ENCODE data around the gene UBE2L6. TPM values are rescaled to one million over a fixed set of nuclear protein-coding genes. Genes with fewer than 3 reads are reported as not detected.

The UBE2L6 gene
- polyA plus RNA-seq (2011; rRNA removed), result 63.8 and 76.8 TPM in 2 replicates
- polyA minus RNA-seq (2011; rRNA and poly(A)+ RNA removed), result 97.8 and 121 TPM in 2 replicates

DNA sequence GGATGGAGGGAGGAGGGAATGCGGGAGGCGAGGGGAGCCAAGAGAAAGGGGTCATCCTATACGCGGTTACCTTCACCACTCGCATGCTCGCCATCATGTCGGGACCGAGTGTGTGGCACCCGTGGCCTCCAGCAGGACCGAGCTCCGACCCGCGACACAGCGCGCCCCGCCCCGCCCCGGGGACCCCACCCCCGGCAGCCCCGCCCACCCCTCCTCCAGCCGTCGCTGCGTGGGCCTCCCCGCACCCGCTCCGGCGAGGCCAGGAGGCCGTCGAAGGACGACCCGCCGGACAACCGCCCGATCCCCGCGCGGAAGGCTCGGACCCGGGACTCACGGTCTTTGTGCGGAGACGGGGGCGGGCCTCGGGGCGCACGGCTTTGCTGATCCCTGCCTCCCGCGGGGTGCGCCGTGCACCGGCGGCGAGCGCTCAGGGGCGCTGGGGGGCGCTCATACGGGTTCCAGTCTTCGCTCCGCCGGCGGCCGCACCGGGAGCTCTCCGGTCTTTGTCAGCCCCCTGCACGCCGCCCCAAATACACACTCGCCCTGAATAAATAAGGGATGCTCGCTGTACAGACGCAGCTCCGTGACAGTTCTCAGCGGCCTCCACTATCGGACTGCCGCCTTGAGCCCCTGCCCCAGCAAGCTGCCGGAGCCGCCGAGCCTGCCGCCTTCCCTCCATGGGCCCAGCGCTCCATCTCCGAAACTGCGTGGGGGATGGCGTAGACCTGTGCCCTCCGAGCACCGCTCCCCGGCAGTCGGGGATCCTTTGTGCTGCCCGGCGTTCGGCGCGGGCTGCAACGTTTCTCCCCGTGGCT, at the start of gene UBE2L6:
TSS of gene UBE2L6 (minus strand) at position 158 of the 815 bp plus-strand sequence. CDS start at position 97, 61 bp downstream.
- Histone ChIP-seq H3K27ac (ENCODE audit: low read depth, low read length) (peak within 1 kb of the TSS; percentile 75), H3K27me3 (ENCODE audit: control insufficient read depth, insufficient read depth, low read length) (no peaks in the 10 kb centered on the region), H3K9me3 (ENCODE audit: control insufficient read depth, insufficient read depth, low read length) (no peaks in the 10 kb centered on the region; the same call in 1 of the 2 replicates), H3K4me3 (ENCODE audit: low read depth, low read length) (peak within 1 kb of the TSS; percentile 96)
- no peak for DNase-seq (ENCODE audit: low read depth, low spot score)
- TF ChIP-seq, protein P1, sequence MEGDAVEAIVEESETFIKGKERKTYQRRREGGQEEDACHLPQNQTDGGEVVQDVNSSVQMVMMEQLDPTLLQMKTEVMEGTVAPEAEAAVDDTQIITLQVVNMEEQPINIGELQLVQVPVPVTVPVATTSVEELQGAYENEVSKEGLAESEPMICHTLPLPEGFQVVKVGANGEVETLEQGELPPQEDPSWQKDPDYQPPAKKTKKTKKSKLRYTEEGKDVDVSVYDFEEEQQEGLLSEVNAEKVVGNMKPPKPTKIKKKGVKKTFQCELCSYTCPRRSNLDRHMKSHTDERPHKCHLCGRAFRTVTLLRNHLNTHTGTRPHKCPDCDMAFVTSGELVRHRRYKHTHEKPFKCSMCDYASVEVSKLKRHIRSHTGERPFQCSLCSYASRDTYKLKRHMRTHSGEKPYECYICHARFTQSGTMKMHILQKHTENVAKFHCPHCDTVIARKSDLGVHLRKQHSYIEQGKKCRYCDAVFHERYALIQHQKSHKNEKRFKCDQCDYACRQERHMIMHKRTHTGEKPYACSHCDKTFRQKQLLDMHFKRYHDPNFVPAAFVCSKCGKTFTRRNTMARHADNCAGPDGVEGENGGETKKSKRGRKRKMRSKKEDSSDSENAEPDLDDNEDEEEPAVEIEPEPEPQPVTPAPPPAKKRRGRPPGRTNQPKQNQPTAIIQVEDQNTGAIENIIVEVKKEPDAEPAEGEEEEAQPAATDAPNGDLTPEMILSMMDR (IDR thresholded peaks at IDR 0.05; ENCODE audit: low read depth, low read length), result no peak
- POLR2A ChIA-PET, result interaction anchor here (0.6 to 2.1 kb wide), 5 partner anchors 72 to 80 kb away, joined by 3 to 11 read pairs (median 5); no protein-coding TSS in a partner anchor
- CTCF ChIA-PET, result interaction anchor here (0.6 to 7.5 kb wide), 31 partner anchors 9 to 956 kb away, joined by 3 to 227 read pairs (median 4); partner anchors contain the start of genes CLP1 and SERPING1

DNA sequence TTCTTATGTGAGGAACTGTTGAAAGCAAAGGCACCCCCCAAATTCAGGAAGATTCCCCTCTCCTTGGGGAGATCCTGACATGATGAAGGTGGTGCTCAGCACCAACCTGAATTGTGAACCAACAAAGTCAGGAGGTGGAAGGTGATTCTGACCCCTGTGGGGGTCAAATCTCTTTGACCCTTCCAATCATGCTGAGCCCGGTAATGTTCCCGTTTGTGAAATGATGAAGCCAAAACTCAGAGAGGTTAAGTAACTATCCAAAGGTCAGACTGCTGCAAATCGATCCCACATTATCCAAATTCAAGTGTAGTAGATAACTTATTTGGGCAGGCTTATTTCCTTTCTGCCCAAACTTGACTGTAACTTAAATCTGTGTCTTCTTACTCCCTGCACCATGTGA, 49.1 kb upstream of the UBE2L6 start:
- Histone ChIP-seq H3K27me3 (ENCODE audit: control insufficient read depth, insufficient read depth, low read length) (peaks cover 8% of the 10 kb centered on the region), H3K27ac (ENCODE audit: low read depth, low read length) (no peak overlapping the region), H3K9me3 (ENCODE audit: control insufficient read depth, insufficient read depth, low read length) (peaks cover 6% of the 10 kb centered on the region), H3K4me3 (ENCODE audit: low read depth, low read length) (no peak overlapping the region)
- ChIA-PET POLR2A (interaction anchor here (0.5 to 0.7 kb wide), 2 partner anchors 77 to 117 kb away, joined by 3 to 5 read pairs; no protein-coding TSS in a partner anchor), CTCF (interaction anchor here (0.5 kb wide), 1 partner anchor 15 kb away, joined by 5 read pairs; no protein-coding TSS in a partner anchor)
- DNase-seq (ENCODE audit: low read depth, low spot score), result no peak
- TF ChIP-seq, protein P1 (IDR thresholded peaks at IDR 0.05; ENCODE audit: low read depth, low read length), result no peak

DNA sequence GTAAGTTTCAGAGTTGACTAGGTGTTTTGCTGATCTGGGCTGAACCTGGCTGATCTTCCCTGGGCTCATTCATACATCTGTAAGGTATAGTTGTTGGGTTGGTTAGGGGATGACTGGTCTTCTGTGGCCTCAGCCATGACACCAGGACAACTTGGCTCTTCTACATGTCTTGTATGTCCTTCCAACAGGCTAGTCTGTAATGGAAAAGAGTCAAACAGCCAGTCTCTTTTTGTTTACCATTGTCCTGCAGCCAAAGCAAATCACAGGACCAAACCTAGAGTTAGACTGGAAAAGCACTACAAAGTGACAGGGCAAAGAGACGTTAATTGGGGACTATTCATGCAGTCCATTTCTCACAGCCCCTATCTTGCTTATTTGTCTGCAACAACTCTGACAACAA, 47.8 kb upstream of the UBE2L6 start:
- POLR2A ChIA-PET, result no interaction called here
- CTCF ChIA-PET, result no interaction called here
- TF ChIP-seq, protein P1 (IDR thresholded peaks at IDR 0.05; ENCODE audit: low read depth, low read length), result no peak

DNA sequence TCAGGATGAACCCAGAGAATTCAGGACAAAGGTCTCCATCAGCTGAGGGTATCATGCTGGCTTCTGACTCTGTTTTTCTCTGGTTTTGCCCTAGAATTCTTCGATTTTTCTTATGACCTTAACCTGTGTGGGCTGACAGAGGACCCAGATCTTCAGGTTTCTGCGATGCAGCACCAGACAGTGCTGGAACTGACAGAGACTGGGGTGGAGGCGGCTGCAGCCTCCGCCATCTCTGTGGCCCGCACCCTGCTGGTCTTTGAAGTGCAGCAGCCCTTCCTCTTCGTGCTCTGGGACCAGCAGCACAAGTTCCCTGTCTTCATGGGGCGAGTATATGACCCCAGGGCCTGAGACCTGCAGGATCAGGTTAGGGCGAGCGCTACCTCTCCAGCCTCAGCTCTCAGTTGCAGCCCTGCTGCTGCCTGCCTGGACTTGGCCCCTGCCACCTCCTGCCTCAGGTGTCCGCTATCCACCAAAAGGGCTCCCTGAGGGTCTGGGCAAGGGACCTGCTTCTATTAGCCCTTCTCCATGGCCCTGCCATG, 46.8 kb upstream of the UBE2L6 start:
- TF ChIP-seq, protein P1 (IDR thresholded peaks at IDR 0.05; ENCODE audit: low read depth, low read length), result no peak
- H3K27ac ChIP-seq (ENCODE audit: low read depth, low read length), result no peak overlapping the region
- H3K4me3 ChIP-seq (ENCODE audit: low read depth, low read length), result no peak overlapping the region
- no peak for DNase-seq (ENCODE audit: low read depth, low spot score)
- H3K27me3 ChIP-seq (ENCODE audit: control insufficient read depth, insufficient read depth, low read length), result peaks cover 11% of the 10 kb centered on the region
- POLR2A ChIA-PET, result no interaction called here
- H3K9me3 ChIP-seq (ENCODE audit: control insufficient read depth, insufficient read depth, low read length), result peaks cover 2% of the 10 kb centered on the region; the same call in 1 of the 2 replicates
- CTCF ChIA-PET, result no interaction called here

More for the DNA sequence above, 47.8 kb upstream of the UBE2L6 start:
- Histone ChIP-seq H3K9me3 (ENCODE audit: control insufficient read depth, insufficient read depth, low read length) (peaks cover 6% of the 10 kb centered on the region), H3K27ac (ENCODE audit: low read depth, low read length) (no peak overlapping the region), H3K4me3 (ENCODE audit: low read depth, low read length) (no peak overlapping the region), H3K27me3 (ENCODE audit: control insufficient read depth, insufficient read depth, low read length) (peaks cover 11% of the 10 kb centered on the region)
- no peak for DNase-seq (ENCODE audit: low read depth, low spot score)

DNA sequence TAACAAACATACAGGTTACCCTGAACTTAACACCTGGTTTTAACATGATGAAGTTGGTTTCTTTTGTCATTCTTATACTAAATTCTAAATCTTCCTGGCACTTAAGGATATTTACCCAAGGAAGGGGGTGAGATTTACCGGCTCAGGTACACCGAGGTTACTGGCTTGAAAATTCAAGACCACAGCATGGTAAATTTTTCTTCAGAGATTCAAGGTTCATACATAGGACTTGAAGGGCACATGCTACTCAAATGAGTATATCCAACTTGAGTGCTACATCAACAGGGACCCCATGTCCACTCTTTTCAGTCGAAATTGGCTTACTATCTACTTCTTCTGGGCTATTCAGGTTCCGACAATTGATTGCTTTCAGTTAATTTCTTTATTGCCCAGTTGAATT, 42.7 kb upstream of the UBE2L6 start:
- CTCF ChIA-PET, result no interaction called here
- H3K4me3 ChIP-seq (ENCODE audit: low read depth, low read length), result no peak overlapping the region
- H3K27me3 ChIP-seq (ENCODE audit: control insufficient read depth, insufficient read depth, low read length), result peaks cover 12% of the 10 kb centered on the region
- H3K27ac ChIP-seq (ENCODE audit: low read depth, low read length), result no peak overlapping the region
- H3K9me3 ChIP-seq (ENCODE audit: control insufficient read depth, insufficient read depth, low read length), result no peaks in the 10 kb centered on the region
- no peak for DNase-seq (ENCODE audit: low read depth, low spot score)
- TF ChIP-seq, protein P1 (IDR thresholded peaks at IDR 0.05; ENCODE audit: low read depth, low read length), result no peak
- POLR2A ChIA-PET, result no interaction called here
